ENCODE measurements around the gene ACY1.

- no peak for TF ChIP-seq CTCF (IDR thresholded peaks at IDR 0.05; ENCODE audit: low read length)
- no peak for TF ChIP-seq EZH2 (optimal IDR thresholded peaks at IDR 0.05; ENCODE audit: low read depth, low read length)
These were observed 38.3 kb downstream of the ACY1 start for GRCh38 chr3:52021489-52022268.

All from MM.1S (cell line).